Endothelial cell of umbilical vein (primary cell): ENCODE measurements around the gene PHF2. TPM values are rescaled to one million over a fixed set of nuclear protein-coding genes. Genes with fewer than 3 reads are reported as not detected.

ENCODE experiments used
- BruUV-seq: library from RNA; stranded (reverse); fragments of 400-500 nt; replicated peaks from 2 replicates; lab custom pipeline; 2021; lab: Mats Ljungman, UMichigan
- CTCF ChIA-PET: fragments of 300-600, 350-600 bp; sonication (Branson Sonifier 250); formaldehyde crosslinking; loops from one replicate; lab custom pipeline; 2021; ENCODE audit warnings: antibody characterized with exemption, inconsistent platforms; lab: Charles Lee
- POLR2A ChIA-PET: fragments of 300-600, 350-600 bp; sonication (Branson Sonifier 250); formaldehyde crosslinking; loops from one replicate; lab custom pipeline; 2021; ENCODE audit warnings: antibody characterized with exemption, inconsistent platforms; lab: Charles Lee
- DNase-seq: peaks from one replicate; pipeline ENCODE4 v3.0.0-alpha.2; 2011; ENCODE audit warnings: low read depth, low spot score
- FAIRE-seq: peaks from 2 replicates; lab custom pipeline; 2011; peaks lifted over from hg19 to GRCh38; lab: Jason Lieb, UNC
- H2AFZ ChIP-seq: 2 replicates; pipeline ENCODE4 v1.6.0; 2012; ENCODE audit warnings: low read depth, low read length, control low read depth, inconsistent platforms
- H3K27ac ChIP-seq: 2 replicates; pipeline ENCODE4 v1.5.1; 2011; ENCODE audit warnings: low read depth, mild to moderate bottlenecking, control low read depth, low read length, moderate library complexity; ENCODE audit not compliant: insufficient read depth
- H3K27me3 ChIP-seq, 2 experiments: 2 replicates each; pipeline versions ENCODE4 v1.6.0 to v1.6.1; 2011; ENCODE audit warnings: low read length in 2 of 2, mixed read lengths in 1 of 2; ENCODE audit not compliant: control insufficient read depth in 2 of 2, insufficient read depth in 2 of 2
- H3K36me3 ChIP-seq, 2 experiments: 2 replicates in 1 of 2; 3 replicates in 1 of 2; pipeline ENCODE4 v1.5.1; 2011; ENCODE audit warnings: low read length in 2 of 2, mild to moderate bottlenecking in 1 of 2, moderate library complexity in 1 of 2; ENCODE audit not compliant: control insufficient read depth in 2 of 2, insufficient read depth in 2 of 2; ENCODE audit errors: extremely low read depth in 1 of 2
- H3K4me1 ChIP-seq: 3 replicates; pipeline ENCODE4 v1.5.1; 2011; ENCODE audit warnings: mild to moderate bottlenecking, low read length; ENCODE audit not compliant: control insufficient read depth, insufficient read depth; ENCODE audit errors: extremely low read depth
- H3K4me2 ChIP-seq: 2 replicates; pipeline ENCODE4 v1.6.1; 2011; ENCODE audit warnings: low read length, control low read depth, mixed read lengths; ENCODE audit not compliant: insufficient read depth
- H3K4me3 ChIP-seq, 3 experiments: fragments of 200-600 bp in 1 of 3; sonication (generic), shearing (Covaris generic) in 1 of 3; replicated peaks in 1 of 3; 2 replicates each; pipeline ENCODE4 v1.5.1; 2011 to 2016; ENCODE audit warnings: control low read depth in 3 of 3, low read length in 3 of 3, mild to moderate bottlenecking in 2 of 3, inconsistent platforms in 1 of 3, low read depth in 1 of 3, moderate library complexity in 1 of 3; ENCODE audit not compliant: insufficient read depth in 1 of 3
- H3K79me2 ChIP-seq: 2 replicates; pipeline ENCODE4 v1.6.0; 2012; ENCODE audit warnings: low read length, inconsistent platforms; ENCODE audit not compliant: control insufficient read depth, insufficient read depth
- H3K9ac ChIP-seq: replicated peaks from 2 replicates; pipeline ENCODE3; 2011; ENCODE audit warnings: low read length, control low read depth; ENCODE audit not compliant: insufficient read depth; ENCODE audit errors: extremely low read depth
- H3K9me1 ChIP-seq: replicated peaks from 3 replicates; pipeline ENCODE4 v1.6.0; 2011; ENCODE audit warnings: mild to moderate bottlenecking, low read length; ENCODE audit not compliant: control insufficient read depth, insufficient read depth; ENCODE audit errors: extremely low read depth
- H3K9me3 ChIP-seq: replicated peaks from 2 replicates; pipeline ENCODE4 v1.5.1; 2012; ENCODE audit warnings: low read length, inconsistent platforms; ENCODE audit not compliant: control insufficient read depth, insufficient read depth
- H4K20me1 ChIP-seq: replicated peaks from 2 replicates; pipeline ENCODE3; 2011; ENCODE audit warnings: mild to moderate bottlenecking, low read length; ENCODE audit not compliant: control insufficient read depth, insufficient read depth; ENCODE audit errors: extremely low read depth
- EZH2 ChIP-seq: IDR thresholded peaks from 2 replicates; pipeline ENCODE4 v1.6.1; 2012; ENCODE audit warnings: borderline replicate concordance, low read depth, mild to moderate bottlenecking, moderate library complexity, low read length, inconsistent platforms; ENCODE audit not compliant: severe bottlenecking
- FOS ChIP-seq: IDR thresholded peaks from 2 replicates; pipeline ENCODE4 v1.6.1; 2011; ENCODE audit warnings: mild to moderate bottlenecking, low read length, moderate library complexity, borderline replicate concordance; ENCODE audit not compliant: insufficient read depth
- GATA2 ChIP-seq: IDR thresholded peaks from 2 replicates; pipeline ENCODE4 v1.7.0; 2011; ENCODE audit warnings: low read depth, mild to moderate bottlenecking, moderate library complexity, mixed read lengths, low read length; ENCODE audit not compliant: insufficient read length, insufficient read depth
- JUN ChIP-seq: IDR thresholded peaks from 2 replicates; pipeline ENCODE4 v1.6.1; 2011; ENCODE audit warnings: borderline replicate concordance, low read depth; ENCODE audit not compliant: insufficient read length, insufficient read depth
- MYC ChIP-seq: IDR thresholded peaks from one replicate; pipeline ENCODE4 v1.6.1; 2011; ENCODE audit warnings: mild to moderate bottlenecking, low read depth, low read length
- POLR2A ChIP-seq: IDR thresholded peaks from 2 replicates; pipeline ENCODE4 v1.6.1; 2012; ENCODE audit warnings: low read depth, mild to moderate bottlenecking, control low read depth, low read length
- POLR2AphosphoS5 ChIP-seq: IDR thresholded peaks from 2 replicates; pipeline ENCODE4 v1.6.1; 2012; ENCODE audit warnings: low read depth, mild to moderate bottlenecking, control low read depth, low read length, moderate library complexity; ENCODE audit not compliant: insufficient read depth
- dilution Hi-C: fragments of 300-500 bp; cut with MboI; formaldehyde crosslinking; loops from one replicate; pipeline ENCODE4 v1.15.0; 2019; ENCODE audit warnings: low sequenced_read_pairs; ENCODE audit not compliant: extremely low pct_ligation_motif_present
- intact Hi-C: fragments of 100-400 bp; cut with micrococcal nuclease; formaldehyde crosslinking; loops from one replicate; pipeline ENCODE4 v1.10.0; 2022
- polyA plus RNA-seq, 4 experiments: library from polyadenylated mRNA; depleted of rRNA in 3 of 4; stranded (reverse) in 3 of 4; unstranded in 1 of 4; fragments of >200 nt; gene quantifications; 2 replicates each; pipeline versions ENCODE4 v1.2.1 to v1.2.3, GENCODE V29; 2011 to 2012; ENCODE audit warnings: missing spikeins in 1 of 4
- total RNA-seq: library from RNA; stranded (reverse); gene quantifications from 2 replicates; pipeline ENCODE4 v1.2.3, GENCODE V29; 2021
- TF ChIP-seq, protein P1 (sequence below), 2 donors: IDR thresholded peaks; 1 replicate in 1 of 2; 2 replicates in 1 of 2; pipeline ENCODE4 v1.5.1; 2011; ENCODE audit warnings: low read length in 2 of 2, mild to moderate bottlenecking in 2 of 2, moderate library complexity in 2 of 2, control low read depth in 1 of 2, inconsistent platforms in 1 of 2, low read depth in 1 of 2; ENCODE audit not compliant: insufficient read depth in 1 of 2; ENCODE audit errors: extremely low read depth in 1 of 2
- TF ChIP-seq, protein P2 (sequence below): IDR thresholded peaks from 2 replicates; pipeline ENCODE4 v1.6.1; 2011; ENCODE audit not compliant: insufficient read depth, insufficient read length

The PHF2 gene
- total and polyA plus RNA-seq, 2 donors (not counting 3 experiments of a cell fraction or from before 2014, with no cell fraction given), result 9.8 to 22.5 TPM

DNA sequence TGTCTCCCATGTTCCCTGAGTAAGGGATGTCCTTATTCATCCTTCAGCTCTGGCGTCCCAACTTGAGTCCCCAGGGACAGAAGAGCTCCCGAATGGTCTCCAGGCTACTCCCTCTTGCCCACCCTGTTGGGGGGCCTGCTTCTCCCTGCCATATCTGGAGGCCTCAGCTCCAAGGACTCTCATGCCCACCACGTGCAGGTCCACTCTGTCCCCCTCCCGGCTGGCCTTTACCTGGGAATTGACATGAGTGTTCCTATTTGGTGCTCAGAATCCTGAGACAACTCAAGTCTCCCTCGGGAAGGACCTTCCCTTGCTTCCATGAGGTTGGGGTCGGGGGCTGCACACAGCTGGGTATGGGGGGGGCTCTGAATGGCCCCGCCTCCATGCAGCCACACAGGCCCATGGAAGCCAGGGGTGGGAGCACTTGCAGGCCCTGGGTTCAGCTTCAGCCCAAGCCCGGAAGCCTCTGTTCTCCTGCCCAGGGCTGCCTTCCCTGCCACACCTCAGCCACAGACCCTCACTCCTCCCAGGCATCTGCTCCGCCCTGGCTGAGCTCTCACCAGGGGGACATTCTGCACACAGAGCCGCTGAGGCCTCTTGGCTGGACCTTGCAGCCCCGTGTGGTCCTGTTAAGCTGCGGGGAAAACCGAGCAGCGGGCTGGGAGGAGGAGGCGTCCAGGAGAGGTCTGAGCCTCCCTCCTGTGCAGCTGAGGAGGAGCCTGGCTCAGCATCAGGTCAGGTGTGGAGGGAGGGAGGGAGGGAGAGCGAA lies 121.9 kb downstream of the PHF2 start:
- Histone ChIP-seq H3K36me3 (no peaks in the 10 kb centered on the region), H3K9me3 (no peaks in the 10 kb centered on the region), H3K27me3 (peaks cover 0 to 2% of the 10 kb centered on the region in 2 experiments), H3K4me3 (no peak overlapping the region), H4K20me1 (no peaks in the 10 kb centered on the region), H3K9me1 (no peaks in the 10 kb centered on the region), H3K4me2 (no peak overlapping the region), H2AFZ (no peak overlapping the region), H3K27ac (no peak overlapping the region), H3K4me1 (no peaks in the 10 kb centered on the region), H3K79me2 (no peaks in the 10 kb centered on the region), H3K9ac (no peak overlapping the region)
- no TSS peak for BruUV-seq
- dilution Hi-C loops, result no loop called here
- ChIA-PET POLR2A (no interaction called here), CTCF (no interaction called here)
- intact Hi-C loops, result no loop called here
- no peak for FAIRE-seq
- no peak for DNase-seq
- TF ChIP-seq, protein P1, sequence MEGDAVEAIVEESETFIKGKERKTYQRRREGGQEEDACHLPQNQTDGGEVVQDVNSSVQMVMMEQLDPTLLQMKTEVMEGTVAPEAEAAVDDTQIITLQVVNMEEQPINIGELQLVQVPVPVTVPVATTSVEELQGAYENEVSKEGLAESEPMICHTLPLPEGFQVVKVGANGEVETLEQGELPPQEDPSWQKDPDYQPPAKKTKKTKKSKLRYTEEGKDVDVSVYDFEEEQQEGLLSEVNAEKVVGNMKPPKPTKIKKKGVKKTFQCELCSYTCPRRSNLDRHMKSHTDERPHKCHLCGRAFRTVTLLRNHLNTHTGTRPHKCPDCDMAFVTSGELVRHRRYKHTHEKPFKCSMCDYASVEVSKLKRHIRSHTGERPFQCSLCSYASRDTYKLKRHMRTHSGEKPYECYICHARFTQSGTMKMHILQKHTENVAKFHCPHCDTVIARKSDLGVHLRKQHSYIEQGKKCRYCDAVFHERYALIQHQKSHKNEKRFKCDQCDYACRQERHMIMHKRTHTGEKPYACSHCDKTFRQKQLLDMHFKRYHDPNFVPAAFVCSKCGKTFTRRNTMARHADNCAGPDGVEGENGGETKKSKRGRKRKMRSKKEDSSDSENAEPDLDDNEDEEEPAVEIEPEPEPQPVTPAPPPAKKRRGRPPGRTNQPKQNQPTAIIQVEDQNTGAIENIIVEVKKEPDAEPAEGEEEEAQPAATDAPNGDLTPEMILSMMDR (IDR thresholded peaks at IDR 0.05; ENCODE audit: extremely low read depth in 1 of 2, insufficient read depth in 1 of 2, low read depth in 1 of 2, low read length in 2 of 2), result no peak
- TF ChIP-seq FOS (no peak), EZH2 (no peak), MYC (no peak), POLR2AphosphoS5 (no peak), JUN (no peak), POLR2A (no peak), GATA2 (no peak)
- TF ChIP-seq, protein P2, sequence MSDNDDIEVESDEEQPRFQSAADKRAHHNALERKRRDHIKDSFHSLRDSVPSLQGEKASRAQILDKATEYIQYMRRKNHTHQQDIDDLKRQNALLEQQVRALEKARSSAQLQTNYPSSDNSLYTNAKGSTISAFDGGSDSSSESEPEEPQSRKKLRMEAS, result no peak
